Endothelial cell of umbilical vein (primary cell): Measurements from ENCODE around the gene GLB1L2.

Experiments used
- CTCF ChIP-seq, 2 donors: IDR thresholded peaks; 1 replicate in 1 of 2; 2 replicates in 1 of 2; pipeline ENCODE4 v1.5.1; 2011; ENCODE audit warnings: low read length in 2 of 2, mild to moderate bottlenecking in 2 of 2, moderate library complexity in 2 of 2, control low read depth in 1 of 2, inconsistent platforms in 1 of 2, low read depth in 1 of 2; ENCODE audit not compliant: insufficient read depth in 1 of 2; ENCODE audit errors: extremely low read depth in 1 of 2
- EZH2 ChIP-seq: IDR thresholded peaks from 2 replicates; pipeline ENCODE4 v1.6.1; 2012; ENCODE audit warnings: borderline replicate concordance, low read depth, mild to moderate bottlenecking, moderate library complexity, low read length, inconsistent platforms; ENCODE audit not compliant: severe bottlenecking
- FOS ChIP-seq: IDR thresholded peaks from 2 replicates; pipeline ENCODE4 v1.6.1; 2011; ENCODE audit warnings: mild to moderate bottlenecking, low read length, moderate library complexity, borderline replicate concordance; ENCODE audit not compliant: insufficient read depth
- JUN ChIP-seq: IDR thresholded peaks from 2 replicates; pipeline ENCODE4 v1.6.1; 2011; ENCODE audit warnings: borderline replicate concordance, low read depth; ENCODE audit not compliant: insufficient read length, insufficient read depth
- MYC ChIP-seq: IDR thresholded peaks from one replicate; pipeline ENCODE4 v1.6.1; 2011; ENCODE audit warnings: mild to moderate bottlenecking, low read depth, low read length
- POLR2A ChIP-seq: IDR thresholded peaks from 2 replicates; pipeline ENCODE4 v1.6.1; 2012; ENCODE audit warnings: low read depth, mild to moderate bottlenecking, control low read depth, low read length
- POLR2AphosphoS5 ChIP-seq: IDR thresholded peaks from 2 replicates; pipeline ENCODE4 v1.6.1; 2012; ENCODE audit warnings: low read depth, mild to moderate bottlenecking, control low read depth, low read length, moderate library complexity; ENCODE audit not compliant: insufficient read depth

DNA sequence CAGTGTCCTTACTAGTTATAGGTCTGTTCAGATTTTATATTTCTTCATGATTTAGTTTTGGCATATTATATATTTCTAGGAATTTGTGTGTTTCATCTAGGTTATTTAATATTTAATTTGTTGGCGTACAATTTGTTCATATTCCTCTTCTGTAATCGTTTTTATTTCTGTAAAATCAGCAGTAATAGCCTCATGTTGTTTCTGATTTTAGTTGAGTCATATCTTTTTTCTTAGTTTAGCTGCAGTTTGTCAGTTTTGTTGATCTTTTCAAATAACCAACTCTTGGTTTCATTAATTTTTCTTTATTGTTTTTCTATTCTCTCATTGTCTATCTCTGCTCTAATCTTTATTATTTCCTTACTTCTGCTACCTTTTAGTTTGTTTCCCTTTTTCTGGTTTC, 20.3 kb downstream of the GLB1L2 start:
- TF ChIP-seq JUN (no peak), CTCF (IDR thresholded peaks at IDR 0.05; ENCODE audit: extremely low read depth in 1 of 2, insufficient read depth in 1 of 2, low read depth in 1 of 2, low read length in 2 of 2) (no peak), POLR2A (no peak), FOS (no peak), POLR2AphosphoS5 (no peak), EZH2 (no peak), MYC (no peak)
